Testis (tissue), 2 donors: ENCODE data around the gene DNAJC6.

Experiments
- POLR2A ChIP-seq: fragments of 450-650 bp; IDR thresholded peaks from one replicate; pipeline ENCODE4 v1.6.1; 2017; ENCODE audit warnings: antibody characterized with exemption, mild to moderate bottlenecking, moderate library complexity
- TF ChIP-seq, protein P1 (sequence below), 3 experiments: fragments of 450-650 bp in 2 of 3; fragments of 200-600 bp in 1 of 3; sonication (generic) in 1 of 3; IDR thresholded peaks; one replicate each; pipeline ENCODE4 v1.5.1; 2016 to 2019; ENCODE audit warnings: antibody characterized with exemption in 3 of 3, mild to moderate bottlenecking in 2 of 3, moderate library complexity in 1 of 3

DNA sequence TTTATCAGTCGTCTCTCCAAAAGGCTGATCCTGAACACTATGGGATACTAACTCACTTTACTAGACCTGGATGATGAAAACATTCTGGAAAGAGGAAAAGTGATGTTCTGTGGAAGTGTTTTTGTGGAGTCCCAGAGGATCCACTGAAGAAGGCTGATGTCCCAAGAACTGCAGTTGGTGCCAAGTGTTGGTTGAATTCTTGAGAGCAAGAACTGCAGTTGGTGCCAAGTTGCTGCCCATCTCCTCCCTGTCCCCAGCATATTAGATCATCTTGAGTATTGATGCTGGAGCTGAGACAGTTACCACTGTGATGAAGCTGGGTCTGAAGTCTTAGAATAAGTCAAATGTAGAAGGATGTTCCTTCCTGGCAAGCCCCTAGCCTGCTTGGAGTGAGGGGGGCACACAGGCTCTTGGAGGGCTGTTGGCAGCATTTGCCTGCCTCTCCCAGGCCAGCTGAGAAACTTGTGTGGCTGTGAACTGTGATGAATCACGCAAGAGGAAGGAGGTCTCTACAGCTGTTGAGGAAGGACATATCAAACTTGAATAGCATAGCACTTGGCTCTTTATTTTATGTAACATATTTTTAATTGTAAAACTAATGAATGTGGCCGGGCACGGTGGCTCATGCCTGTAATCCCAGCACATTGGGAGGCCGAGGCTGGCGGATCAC is 48.1 kb downstream of the DNAJC6 start:
- TF ChIP-seq, protein P1, sequence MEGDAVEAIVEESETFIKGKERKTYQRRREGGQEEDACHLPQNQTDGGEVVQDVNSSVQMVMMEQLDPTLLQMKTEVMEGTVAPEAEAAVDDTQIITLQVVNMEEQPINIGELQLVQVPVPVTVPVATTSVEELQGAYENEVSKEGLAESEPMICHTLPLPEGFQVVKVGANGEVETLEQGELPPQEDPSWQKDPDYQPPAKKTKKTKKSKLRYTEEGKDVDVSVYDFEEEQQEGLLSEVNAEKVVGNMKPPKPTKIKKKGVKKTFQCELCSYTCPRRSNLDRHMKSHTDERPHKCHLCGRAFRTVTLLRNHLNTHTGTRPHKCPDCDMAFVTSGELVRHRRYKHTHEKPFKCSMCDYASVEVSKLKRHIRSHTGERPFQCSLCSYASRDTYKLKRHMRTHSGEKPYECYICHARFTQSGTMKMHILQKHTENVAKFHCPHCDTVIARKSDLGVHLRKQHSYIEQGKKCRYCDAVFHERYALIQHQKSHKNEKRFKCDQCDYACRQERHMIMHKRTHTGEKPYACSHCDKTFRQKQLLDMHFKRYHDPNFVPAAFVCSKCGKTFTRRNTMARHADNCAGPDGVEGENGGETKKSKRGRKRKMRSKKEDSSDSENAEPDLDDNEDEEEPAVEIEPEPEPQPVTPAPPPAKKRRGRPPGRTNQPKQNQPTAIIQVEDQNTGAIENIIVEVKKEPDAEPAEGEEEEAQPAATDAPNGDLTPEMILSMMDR (IDR thresholded peaks at IDR 0.05): no peak
- no peak for TF ChIP-seq POLR2A
